ENCODE data around the gene PDE4D. TPM values are rescaled to one million over a fixed set of nuclear protein-coding genes. Genes with fewer than 3 reads are reported as not detected.

The PDE4D gene
- total RNA-seq, 1 experiment from 2014 or later = 3.6 TPM

GRCh38 chr5:59721741-59722140 is 171.8 kb downstream of the PDE4D start:
- Histone ChIP-seq H3K9me2 (replicated peaks; ENCODE audit: low read length) (no peaks in the 10 kb centered on the region), H3K36me3 (ENCODE audit: low read depth, low read length) (no peaks in the 10 kb centered on the region), H3K4me1 (ENCODE audit: insufficient read depth, low read length) (peaks cover 15% of the 10 kb centered on the region), H3K4me2 (ENCODE audit: low read length) (no peak overlapping the region), H4K20me1 (ENCODE audit: low read length) (no peaks in the 10 kb centered on the region), H3K79me2 (ENCODE audit: low read length) (no peaks in the 10 kb centered on the region), H3K9ac (ENCODE audit: low read length) (no peak overlapping the region), H3F3A (ENCODE audit: low read length, unreplicated experiment) (no peaks in the 10 kb centered on the region), H3K4me3 (ENCODE audit: low read length) (no peak overlapping the region), H3K27me3 (ENCODE audit: low read length) (no peaks in the 10 kb centered on the region), H3K9me3 (ENCODE audit: low read length) (no peaks in the 10 kb centered on the region), H3K27ac (ENCODE audit: low read length) (no peak overlapping the region), H2AFZ (ENCODE audit: low read length) (no peak overlapping the region)
- ATAC-seq (no peak), DNase-seq (no peak)
- ChIA-PET POLR2A (ENCODE audit: unreplicated experiment) (no interaction called here), CTCF (no interaction called here)
- intact Hi-C loops (cut with micrococcal nuclease) = loop anchor here (5.0 kb wide), 1 partner anchor 49 kb away; no protein-coding TSS in a partner anchor
- TF ChIP-seq EZH2phosphoT487 (IDR thresholded peaks at IDR 0.05; ENCODE audit: borderline replicate concordance, low read length) (no peak), EZH2 (IDR thresholded peaks at IDR 0.05; ENCODE audit: low read length, unreplicated experiment) (no peak), CTCF (conservative IDR thresholded peaks at IDR 0.05; ENCODE audit: low read depth, low read length) (no peak)
- no TSS peak for BruUV-seq (replicated peaks)

DNA sequence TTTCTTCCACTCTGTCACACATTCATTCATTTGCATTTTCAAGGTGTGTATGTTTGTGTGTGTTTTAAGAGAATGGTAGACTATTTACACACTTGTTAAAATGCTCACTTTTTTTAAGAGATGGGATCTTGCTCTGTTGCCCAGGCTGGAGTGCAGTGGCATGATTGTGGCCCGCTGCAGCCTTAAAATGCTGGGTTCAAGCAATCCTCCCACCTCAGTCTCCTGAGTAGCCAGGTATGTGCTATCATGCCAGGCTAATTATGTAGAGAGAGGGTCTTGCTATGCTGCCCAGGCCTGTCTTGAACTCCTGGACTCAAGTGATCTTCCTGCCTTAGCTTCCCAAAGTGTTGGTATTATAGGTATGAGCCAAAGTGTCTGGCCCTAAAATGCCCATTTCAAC is 173.5 kb downstream of the PDE4D start:
- no peaks in the 10 kb centered on the region for H3K27me3 ChIP-seq (ENCODE audit: low read length)
- H3K9me2 ChIP-seq (replicated peaks; ENCODE audit: low read length) = no peaks in the 10 kb centered on the region
- CTCF ChIA-PET = no interaction called here
- H3K9me3 ChIP-seq (ENCODE audit: low read length) = no peaks in the 10 kb centered on the region
- ATAC-seq (no peak), DNase-seq (no peak)
- POLR2A ChIA-PET (ENCODE audit: unreplicated experiment) = no interaction called here
- H3K79me2 ChIP-seq (ENCODE audit: low read length) = no peaks in the 10 kb centered on the region
- peaks cover 15% of the 10 kb centered on the region for H3K4me1 ChIP-seq (ENCODE audit: insufficient read depth, low read length)
- intact Hi-C loops (cut with micrococcal nuclease) = loop anchor here (5.0 kb wide), 1 partner anchor 48 kb away; no protein-coding TSS in a partner anchor
- no peak overlapping the region for H3K4me3 ChIP-seq (ENCODE audit: low read length)
- no TSS peak for BruUV-seq (replicated peaks)
- no peaks in the 10 kb centered on the region for H3F3A ChIP-seq (ENCODE audit: low read length, unreplicated experiment)
- H3K4me2 ChIP-seq (ENCODE audit: low read length) = no peak overlapping the region
- H4K20me1 ChIP-seq (ENCODE audit: low read length) = no peaks in the 10 kb centered on the region
- no peaks in the 10 kb centered on the region for H3K36me3 ChIP-seq (ENCODE audit: low read depth, low read length)
- H3K27ac ChIP-seq (ENCODE audit: low read length) = no peak overlapping the region
- H2AFZ ChIP-seq (ENCODE audit: low read length) = no peak overlapping the region
- TF ChIP-seq EZH2phosphoT487 (IDR thresholded peaks at IDR 0.05; ENCODE audit: borderline replicate concordance, low read length) = no peak
- no peak for TF ChIP-seq EZH2 (IDR thresholded peaks at IDR 0.05; ENCODE audit: low read length, unreplicated experiment)
- no peak for TF ChIP-seq CTCF (conservative IDR thresholded peaks at IDR 0.05; ENCODE audit: low read depth, low read length)
- H3K9ac ChIP-seq (ENCODE audit: low read length) = no peak overlapping the region

DNA sequence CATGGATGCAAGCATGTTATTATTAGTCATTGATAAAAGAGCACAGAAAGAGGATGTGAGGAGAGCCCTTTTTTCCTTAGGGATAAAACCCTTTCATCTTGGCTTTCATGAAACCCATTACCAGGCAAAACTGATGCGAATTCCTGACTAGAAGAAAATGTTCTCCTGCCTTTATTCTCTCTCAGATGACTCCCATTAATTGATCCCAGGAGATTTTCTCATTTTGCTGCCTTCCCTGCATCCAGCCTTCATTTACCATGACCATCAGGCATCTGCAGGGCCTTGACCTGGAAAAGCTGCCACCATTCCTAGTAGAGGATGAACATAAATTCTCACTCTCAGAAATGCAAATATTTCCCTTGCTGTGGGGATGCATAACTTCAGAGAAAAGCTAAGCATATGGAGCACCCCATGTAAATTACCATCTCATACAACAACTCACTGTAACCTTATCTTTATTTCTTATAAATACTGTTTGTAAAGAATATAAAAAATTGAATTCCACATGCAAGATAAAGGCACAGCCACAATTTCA is 176.5 kb downstream of the PDE4D start:
- Histone ChIP-seq H3K4me3 (ENCODE audit: low read length) (no peak overlapping the region), H3K4me1 (ENCODE audit: insufficient read depth, low read length) (no peaks in the 10 kb centered on the region), H3K27ac (ENCODE audit: low read length) (no peak overlapping the region), H4K20me1 (ENCODE audit: low read length) (no peaks in the 10 kb centered on the region), H3K27me3 (ENCODE audit: low read length) (no peaks in the 10 kb centered on the region), H3K9me3 (ENCODE audit: low read length) (no peaks in the 10 kb centered on the region), H3K9me2 (replicated peaks; ENCODE audit: low read length) (no peaks in the 10 kb centered on the region), H3K36me3 (ENCODE audit: low read depth, low read length) (no peaks in the 10 kb centered on the region), H3K9ac (ENCODE audit: low read length) (no peak overlapping the region), H3K79me2 (ENCODE audit: low read length) (no peaks in the 10 kb centered on the region), H2AFZ (ENCODE audit: low read length) (no peak overlapping the region), H3K4me2 (ENCODE audit: low read length) (no peak overlapping the region), H3F3A (ENCODE audit: low read length, unreplicated experiment) (no peaks in the 10 kb centered on the region)
- no peak for TF ChIP-seq EZH2 (IDR thresholded peaks at IDR 0.05; ENCODE audit: low read length, unreplicated experiment)
- TF ChIP-seq EZH2phosphoT487 (IDR thresholded peaks at IDR 0.05; ENCODE audit: borderline replicate concordance, low read length) = no peak
- TF ChIP-seq CTCF (conservative IDR thresholded peaks at IDR 0.05; ENCODE audit: low read depth, low read length) = no peak
- CTCF ChIA-PET = no interaction called here
- no peak for DNase-seq
- intact Hi-C loops (cut with micrococcal nuclease) = no loop called here
- no peak for ATAC-seq
- no TSS peak for BruUV-seq (replicated peaks)
- POLR2A ChIA-PET (ENCODE audit: unreplicated experiment) = no interaction called here
